ENCODE measurements around the gene POMC. TPM values are rescaled to one million over a fixed set of nuclear protein-coding genes. Genes with fewer than 3 reads are reported as not detected.
"Not testable (repeated sequence)": the region's sequence is repeated elsewhere in the genome, so short reads cannot be mapped to it uniquely, and the experiment has no call there.

Gene POMC
- total and polyA plus RNA-seq, 2 of the 8 experiments (the other 6 are each of a cell fraction or from before 2014, with no cell fraction given) = 1.7 to 4.7 TPM

- not testable (repeated sequence) for H3K79me1 ChIP-seq (ENCODE audit: low read depth, low read length); H3K9me3 ChIP-seq (ENCODE audit: insufficient read depth in 2 of 2, low read depth in 1 of 2, low read length in 1 of 2); H3K4me2 ChIP-seq (ENCODE audit: insufficient read depth in 1 of 2, low read depth in 2 of 2, low read length in 2 of 2); H2BK120ac ChIP-seq (replicated peaks; ENCODE audit: low read depth, low read length); FAIRE-seq; H3K23me2 ChIP-seq (ENCODE audit: low read depth, low read length); DNase-seq (ENCODE audit: low read depth in 1 of 2, low spot score in 2 of 2); H3K4me3 ChIP-seq (ENCODE audit: extremely low read depth in 1 of 4, insufficient read depth in 2 of 4, low read depth in 3 of 4, low read length in 4 of 4); H4K8ac ChIP-seq (ENCODE audit: extremely low read depth, insufficient read depth, low read length); H2BK20ac ChIP-seq (ENCODE audit: low read length); H3K4ac ChIP-seq (replicated peaks; ENCODE audit: insufficient read length, low read depth, low read length); H3K23ac ChIP-seq (ENCODE audit: insufficient read length); H4K5ac ChIP-seq (ENCODE audit: insufficient read length, low read depth, low read length); H4K91ac ChIP-seq (replicated peaks; ENCODE audit: insufficient read length, low read length); H3K14ac ChIP-seq (ENCODE audit: insufficient read length); H3K9ac ChIP-seq (replicated peaks in 1 of 4; ENCODE audit: extremely low read depth in 1 of 4, low read depth in 3 of 4, low read length in 3 of 4); H2AK5ac ChIP-seq (ENCODE audit: low read depth, low read length); H3K27ac ChIP-seq (ENCODE audit: low read depth, low read length); H2BK5ac ChIP-seq (ENCODE audit: low read depth, low read length); H3K79me2 ChIP-seq (ENCODE audit: control insufficient read depth in 1 of 2, insufficient read depth in 2 of 2, low read length in 2 of 2); H3K36me3 ChIP-seq (ENCODE audit: control insufficient read depth in 2 of 4, insufficient read depth in 4 of 4, low read length in 3 of 4); H3K56ac ChIP-seq (replicated peaks; ENCODE audit: insufficient read length, low read depth, low read length); H2AFZ ChIP-seq (ENCODE audit: low read length); H4K20me1 ChIP-seq (replicated peaks in 1 of 2; ENCODE audit: control insufficient read depth in 1 of 2, insufficient read depth in 2 of 2, low read length in 2 of 2); H3K18ac ChIP-seq (ENCODE audit: extremely low read depth, low read length)
- POLR2A ChIA-PET (ENCODE audit: partially characterized antibody) = interaction anchor here (1.1 to 2.4 kb wide), 2 partner anchors 65 to 68 kb away, joined by 3 to 8 read pairs; no protein-coding TSS in a partner anchor
- peak overlapping the region; percentile 99; the same call in 1 of the 2 replicates for H2BK15ac ChIP-seq (ENCODE audit: low read length)
- 93% methylated on average over 7 of the region's 7 CpGs; no CpG with 5 or more reads in 1 of the 2 experiments for WGBS, 2 experiments (ENCODE audit: extremely low coverage in 1 of 2, insufficient coverage in 1 of 2, insufficient read length in 1 of 2, insufficient replicate concordance in 2 of 2, low coverage in 1 of 2, low lambda C conversion rate in 2 of 2, missing lambda C conversion rate in 1 of 2)
- CTCF ChIA-PET (ENCODE audit: partially characterized antibody) = interaction anchor here (0.5 to 11.9 kb wide), 8 partner anchors 21 to 232 kb away, joined by 3 to 106 read pairs (median 3); no protein-coding TSS in a partner anchor
- H3K27me3 ChIP-seq (replicated peaks in 1 of 4; ENCODE audit: control insufficient read depth in 3 of 4, extremely low read depth in 1 of 4, insufficient read depth in 3 of 4, low read length in 3 of 4) = peaks cover 1 to 11% (median 7%) of the 10 kb centered on the region in 4 experiments
- H2BK12ac ChIP-seq (ENCODE audit: low read depth, low read length) = peak overlapping the region; percentile 56; the same call in 1 of the 2 replicates
- H3K4me1 ChIP-seq (replicated peaks in 1 of 4; ENCODE audit: control insufficient read depth in 3 of 4, insufficient read depth in 4 of 4, low read length in 3 of 4) = peaks cover 0 to 11% (median 0%) of the 10 kb centered on the region in 4 experiments; a peak in 3 of 7 replicates
Observed at GRCh38 chr2:25162061-25162460, 6.3 kb downstream of the POMC start.
